MM.1S (cell line): Measurements from ENCODE around the gene GTF3C2.

Experiments used
- DNase-seq: peaks from one replicate; pipeline ENCODE4 v3.0.0-alpha.2; 2015
- H2AFZ ChIP-seq: fragments of 300-600 bp; sonication (generic); 2 replicates; pipeline ENCODE4 v1.6.0; 2016; ENCODE audit warnings: antibody characterized with exemption, low read length
- H3F3A ChIP-seq: fragments of 300-600 bp; sonication (generic); 2 replicates; pipeline ENCODE4 v1.6.1; 2016; ENCODE audit warnings: mild to moderate bottlenecking, antibody characterized with exemption, low read length, moderate library complexity, mixed read lengths; ENCODE audit not compliant: insufficient read depth
- H3K27ac ChIP-seq: fragments of 300-600 bp; sonication (generic); 2 replicates; pipeline ENCODE4 v1.5.1; 2016; ENCODE audit warnings: mild to moderate bottlenecking, low read length
- H3K27me3 ChIP-seq: fragments of 300-600 bp; sonication (generic); replicated peaks from 2 replicates; pipeline ENCODE4 v1.6.0; 2016; ENCODE audit warnings: low read length; ENCODE audit not compliant: insufficient read depth
- H3K36me3 ChIP-seq: fragments of 300-600 bp; sonication (generic); replicated peaks from 2 replicates; pipeline ENCODE4 v1.6.1; 2016; ENCODE audit warnings: mild to moderate bottlenecking, low read length, mixed read lengths; ENCODE audit not compliant: insufficient read depth
- H3K4me1 ChIP-seq: fragments of 300-600 bp; sonication (generic); 2 replicates; pipeline ENCODE4 v1.6.1; 2016; ENCODE audit warnings: low read length, mixed read lengths
- H3K4me2 ChIP-seq: fragments of 300-600 bp; sonication (generic); 2 replicates; pipeline ENCODE4 v1.6.0; 2016; ENCODE audit warnings: low read depth, low read length
- H3K4me3 ChIP-seq: fragments of 300-600 bp; sonication (generic); 2 replicates; pipeline ENCODE4 v1.5.1; 2016; ENCODE audit warnings: low read length, mixed read lengths
- H3K79me2 ChIP-seq: fragments of 300-600 bp; sonication (generic); 2 replicates; pipeline ENCODE4 v1.6.1; 2016; ENCODE audit warnings: mixed run types, low read length, mixed read lengths
- H3K9ac ChIP-seq: fragments of 300-600 bp; sonication (generic); 2 replicates; pipeline ENCODE4 v1.6.1; 2016; ENCODE audit warnings: low read length, mixed read lengths
- H3K9me2 ChIP-seq: fragments of 300-600 bp; sonication (generic); replicated peaks from 2 replicates; pipeline ENCODE4 v1.6.1; 2016; ENCODE audit warnings: mild to moderate bottlenecking, low read length, mixed read lengths; ENCODE audit not compliant: insufficient read depth
- H3K9me3 ChIP-seq: fragments of 300-600 bp; sonication (generic); replicated peaks from 2 replicates; pipeline ENCODE4 v1.6.1; 2016; ENCODE audit warnings: mild to moderate bottlenecking, low read length, mixed read lengths; ENCODE audit not compliant: insufficient read depth
- H4K20me1 ChIP-seq: fragments of 300-600 bp; sonication (generic); 2 replicates; pipeline ENCODE4 v1.6.1; 2016; ENCODE audit warnings: mild to moderate bottlenecking, low read length, moderate library complexity, mixed read lengths; ENCODE audit not compliant: insufficient read depth
- CTCF ChIP-seq: fragments of 300-600 bp; sonication (generic); IDR thresholded peaks from 2 replicates; pipeline ENCODE4 v1.5.1; 2016; ENCODE audit warnings: antibody characterized with exemption, low read length, mixed read lengths
- EZH2 ChIP-seq: fragments of 300-600 bp; sonication (generic); optimal IDR thresholded peaks from 2 replicates; pipeline ENCODE3; 2017; ENCODE audit warnings: low read depth, mild to moderate bottlenecking, antibody characterized with exemption, low read length, mixed read lengths
- EZH2phosphoT487 ChIP-seq: fragments of 300-600 bp; sonication (generic); IDR thresholded peaks from 2 replicates; pipeline ENCODE4 v1.6.1; 2018; ENCODE audit warnings: antibody characterized with exemption, low read length

Gene GTF3C2

GRCh38 chr2:27281855-27282559 is 74.6 kb downstream of the GTF3C2 start, which contains the start of gene TRIM54:
TSS of gene TRIM54 (plus strand) at chr2:27282429. CDS start at chr2:27282732, 303 bp downstream.
- no peaks in the 10 kb centered on the region for H3K36me3 ChIP-seq
- no peak within 1 kb of the TSS for H3K4me3 ChIP-seq
- no peak within 1 kb of the TSS for H3K4me2 ChIP-seq
- TF ChIP-seq EZH2phosphoT487 (no peak), EZH2 (no peak), CTCF (no peak)
- no peaks in the 10 kb centered on the region for H4K20me1 ChIP-seq
- no peaks in the 10 kb centered on the region for H3K79me2 ChIP-seq
- H3K4me1 ChIP-seq = no peaks in the 10 kb centered on the region
- no peaks in the 10 kb centered on the region for H3K9me3 ChIP-seq
- no peaks in the 10 kb centered on the region for H3K27me3 ChIP-seq
- no peak within 1 kb of the TSS for H2AFZ ChIP-seq
- no peaks in the 10 kb centered on the region for H3K9me2 ChIP-seq
- no peak within 1 kb of the TSS for H3K27ac ChIP-seq
- DNase-seq = no peak
- no peak within 1 kb of the TSS for H3K9ac ChIP-seq
- no peaks in the 10 kb centered on the region for H3F3A ChIP-seq

DNA sequence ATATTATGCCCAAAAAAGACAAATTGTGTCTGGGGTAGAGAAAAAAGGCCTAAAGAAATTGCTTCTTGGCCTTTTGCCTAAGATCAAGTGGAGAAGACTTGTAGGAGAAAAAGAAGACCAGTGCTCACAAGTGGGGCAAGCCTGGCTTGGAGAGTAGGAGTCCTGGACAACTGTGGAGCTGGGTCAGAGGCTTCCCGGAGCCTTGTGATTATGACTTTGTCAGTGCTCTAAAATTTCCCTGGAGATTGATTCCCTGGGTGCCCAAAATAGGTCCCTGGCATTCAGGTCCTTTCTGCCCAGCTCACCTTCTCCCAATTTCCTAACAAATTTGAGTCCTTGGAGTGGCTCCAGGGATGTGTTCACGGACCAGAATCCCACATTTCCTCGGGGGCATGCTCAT is 75.1 kb downstream of the GTF3C2 start:
- Histone ChIP-seq H3K27me3 (no peaks in the 10 kb centered on the region), H3K9me2 (no peaks in the 10 kb centered on the region), H4K20me1 (no peaks in the 10 kb centered on the region), H3K4me2 (no peak overlapping the region), H3K9me3 (no peaks in the 10 kb centered on the region), H3F3A (no peaks in the 10 kb centered on the region), H2AFZ (no peak overlapping the region), H3K4me1 (no peaks in the 10 kb centered on the region), H3K9ac (no peak overlapping the region), H3K4me3 (no peak overlapping the region), H3K36me3 (no peaks in the 10 kb centered on the region), H3K79me2 (no peaks in the 10 kb centered on the region), H3K27ac (no peak overlapping the region)
- DNase-seq = no peak
- TF ChIP-seq EZH2phosphoT487 (no peak), EZH2 (no peak), CTCF (no peak)

- TF ChIP-seq EZH2 (no peak), CTCF (no peak), EZH2phosphoT487 (no peak)
- no peaks in the 10 kb centered on the region for H3F3A ChIP-seq
- H2AFZ ChIP-seq = no peak overlapping the region
- no peaks in the 10 kb centered on the region for H3K9me2 ChIP-seq
- no peaks in the 10 kb centered on the region for H3K9me3 ChIP-seq
- no peak overlapping the region for H3K4me2 ChIP-seq
- no peaks in the 10 kb centered on the region for H3K27me3 ChIP-seq
- H4K20me1 ChIP-seq = no peaks in the 10 kb centered on the region
- H3K27ac ChIP-seq = no peak overlapping the region
- no peak for DNase-seq
- H3K36me3 ChIP-seq = no peaks in the 10 kb centered on the region
- H3K4me1 ChIP-seq = no peaks in the 10 kb centered on the region
- no peaks in the 10 kb centered on the region for H3K79me2 ChIP-seq
- H3K4me3 ChIP-seq = no peak overlapping the region
- no peak overlapping the region for H3K9ac ChIP-seq
Measured at GRCh38 chr2:27280826-27281225, 75.7 kb downstream of the GTF3C2 start.
